ENCODE data around the gene MPPED2.

- TF ChIP-seq, protein P1, sequence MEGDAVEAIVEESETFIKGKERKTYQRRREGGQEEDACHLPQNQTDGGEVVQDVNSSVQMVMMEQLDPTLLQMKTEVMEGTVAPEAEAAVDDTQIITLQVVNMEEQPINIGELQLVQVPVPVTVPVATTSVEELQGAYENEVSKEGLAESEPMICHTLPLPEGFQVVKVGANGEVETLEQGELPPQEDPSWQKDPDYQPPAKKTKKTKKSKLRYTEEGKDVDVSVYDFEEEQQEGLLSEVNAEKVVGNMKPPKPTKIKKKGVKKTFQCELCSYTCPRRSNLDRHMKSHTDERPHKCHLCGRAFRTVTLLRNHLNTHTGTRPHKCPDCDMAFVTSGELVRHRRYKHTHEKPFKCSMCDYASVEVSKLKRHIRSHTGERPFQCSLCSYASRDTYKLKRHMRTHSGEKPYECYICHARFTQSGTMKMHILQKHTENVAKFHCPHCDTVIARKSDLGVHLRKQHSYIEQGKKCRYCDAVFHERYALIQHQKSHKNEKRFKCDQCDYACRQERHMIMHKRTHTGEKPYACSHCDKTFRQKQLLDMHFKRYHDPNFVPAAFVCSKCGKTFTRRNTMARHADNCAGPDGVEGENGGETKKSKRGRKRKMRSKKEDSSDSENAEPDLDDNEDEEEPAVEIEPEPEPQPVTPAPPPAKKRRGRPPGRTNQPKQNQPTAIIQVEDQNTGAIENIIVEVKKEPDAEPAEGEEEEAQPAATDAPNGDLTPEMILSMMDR (IDR thresholded peaks at IDR 0.05): no peak
- TF ChIP-seq POLR2A (IDR thresholded peaks at IDR 0.05) (no peak), POLR2AphosphoS5 (IDR thresholded peaks at IDR 0.05) (no peak)
Measured at GRCh38 chr11:30424844-30425243, 161.3 kb downstream of the MPPED2 start.
